ENCODE results near the gene RLF. TPM values are rescaled to one million over a fixed set of nuclear protein-coding genes. Genes with fewer than 3 reads are reported as not detected.

The RLF gene
- total RNA-seq, 2 experiments from 2014 or later: 42.7 to 44.8 TPM

- no peak for TF ChIP-seq CTCF (IDR thresholded peaks at IDR 0.05)
- intact Hi-C loops (cut with DNase I, micrococcal nuclease): no loop called here
- Histone ChIP-seq H3K9me3 (ENCODE audit: control insufficient read depth in 1 of 2, insufficient read depth in 1 of 2, low read length in 2 of 2) (no peaks in the 10 kb centered on the region), H3K27me3 (ENCODE audit: control insufficient read depth in 1 of 2, insufficient read depth in 2 of 2, low read length in 2 of 2) (no peaks in the 10 kb centered on the region), H3K4me3 (ENCODE audit: low read length) (no peak overlapping the region), H3K27ac (ENCODE audit: low read depth in 1 of 2, low read length in 2 of 2) (no peak overlapping the region), H3K36me3 (ENCODE audit: insufficient read depth, low read length) (peaks cover 62% of the 10 kb centered on the region), H3K4me1 (ENCODE audit: insufficient read depth, low read length) (peaks cover 9% of the 10 kb centered on the region)
- peak; percentile 39 for ATAC-seq (ENCODE audit: poor library complexity)
- peaks cover 86% of the 10 kb centered on the region for H3K36me3 Mint-ChIP-seq (ENCODE audit: low read depth)
- CTCF ChIA-PET: no interaction called here
- no peaks in the 10 kb centered on the region for H3K9me3 Mint-ChIP-seq
- H3K4me3 Mint-ChIP-seq: no peak overlapping the region
- POLR2A ChIA-PET: interaction anchor here (1.4 kb wide), 1 partner anchor 25 kb away, joined by 4 read pairs; the partner anchor contains the start of gene ZMPSTE24
- DNase-seq: peak in 11 of 14 experiments; percentile 11 to 64 (median 24)
- H3K27ac Mint-ChIP-seq: no peak overlapping the region
- no peaks in the 10 kb centered on the region for H3K27me3 Mint-ChIP-seq
- H3K4me1 Mint-ChIP-seq (ENCODE audit: low read depth): peaks cover 22% of the 10 kb centered on the region
Observed at GRCh38 chr1:40232444-40232843, 71.3 kb downstream of the RLF start.

GRCh38 chr1:40239626-40240025, 78.4 kb downstream of the RLF start:
- TF ChIP-seq CTCF (IDR thresholded peaks at IDR 0.05): no peak
- Mint-ChIP-seq H3K9me3 (no peaks in the 10 kb centered on the region), H3K4me3 (no peak overlapping the region), H3K27me3 (no peaks in the 10 kb centered on the region), H3K36me3 (ENCODE audit: low read depth) (peaks cover 52% of the 10 kb centered on the region), H3K27ac (peak overlapping the region; percentile 27), H3K4me1 (ENCODE audit: low read depth) (peaks cover 11% of the 10 kb centered on the region)
- no peak overlapping the region for H3K27ac ChIP-seq (ENCODE audit: low read depth in 1 of 2, low read length in 2 of 2)
- H3K4me1 ChIP-seq (ENCODE audit: insufficient read depth, low read length): peaks cover 7% of the 10 kb centered on the region
- H3K27me3 ChIP-seq (ENCODE audit: control insufficient read depth in 1 of 2, insufficient read depth in 2 of 2, low read length in 2 of 2): no peaks in the 10 kb centered on the region
- H3K36me3 ChIP-seq (ENCODE audit: insufficient read depth, low read length): peaks cover 42% of the 10 kb centered on the region
- ChIA-PET CTCF (interaction anchor here (1.5 to 2.1 kb wide), 2 partner anchors 76 to 99 kb away, joined by 5 to 7 read pairs; no protein-coding TSS in a partner anchor), POLR2A (interaction anchor here (0.9 kb wide), 1 partner anchor 18 kb away, joined by 4 read pairs; no protein-coding TSS in a partner anchor)
- ATAC-seq (ENCODE audit: poor library complexity): no peak
- DNase-seq: no peak
- no peak overlapping the region for H3K4me3 ChIP-seq (ENCODE audit: low read length)
- intact Hi-C loops (cut with DNase I, micrococcal nuclease): no loop called here
- no peaks in the 10 kb centered on the region for H3K9me3 ChIP-seq (ENCODE audit: control insufficient read depth in 1 of 2, insufficient read depth in 1 of 2, low read length in 2 of 2)

- Mint-ChIP-seq H3K4me1 (ENCODE audit: low read depth) (peaks cover 11% of the 10 kb centered on the region), H3K36me3 (ENCODE audit: low read depth) (peaks cover 44% of the 10 kb centered on the region), H3K27me3 (no peaks in the 10 kb centered on the region), H3K4me3 (no peak overlapping the region), H3K27ac (peak overlapping the region; percentile 27), H3K9me3 (no peaks in the 10 kb centered on the region)
- ChIA-PET CTCF (interaction anchor here (0.9 to 2.1 kb wide), 3 partner anchors 75 to 164 kb away, joined by 3 to 7 read pairs (median 5); no protein-coding TSS in a partner anchor), POLR2A (interaction anchor here (0.9 kb wide), 1 partner anchor 17 kb away, joined by 4 read pairs; no protein-coding TSS in a partner anchor)
- H3K9me3 ChIP-seq (ENCODE audit: control insufficient read depth in 1 of 2, insufficient read depth in 1 of 2, low read length in 2 of 2): no peaks in the 10 kb centered on the region
- peaks cover 38% of the 10 kb centered on the region for H3K36me3 ChIP-seq (ENCODE audit: insufficient read depth, low read length)
- H3K27me3 ChIP-seq (ENCODE audit: control insufficient read depth in 1 of 2, insufficient read depth in 2 of 2, low read length in 2 of 2): no peaks in the 10 kb centered on the region
- no peak overlapping the region for H3K4me3 ChIP-seq (ENCODE audit: low read length)
- no peak overlapping the region for H3K27ac ChIP-seq (ENCODE audit: low read depth in 1 of 2, low read length in 2 of 2)
- peaks cover 7% of the 10 kb centered on the region for H3K4me1 ChIP-seq (ENCODE audit: insufficient read depth, low read length)
- ATAC-seq (ENCODE audit: poor library complexity) (no peak), DNase-seq (no peak)
- no peak for TF ChIP-seq CTCF (IDR thresholded peaks at IDR 0.05)
- intact Hi-C loops (cut with DNase I, micrococcal nuclease): no loop called here
Observed at GRCh38 chr1:40240390-40240789, 79.2 kb downstream of the RLF start.

All from CD4-positive, alpha-beta T cell (primary cell).